ENCODE measurements around the gene TUBA8.
"Not testable (repeated sequence)": the region's sequence is repeated elsewhere in the genome, so short reads cannot be mapped to it uniquely, and the experiment has no call there.

Gene TUBA8

GRCh38 chr22:18173441-18173840, 62.8 kb downstream of the TUBA8 start:
- not testable (repeated sequence) for DNase-seq (ENCODE audit: low spot score)
